ENCODE results near the gene PPM1E. TPM values are rescaled to one million over a fixed set of nuclear protein-coding genes. Genes with fewer than 3 reads are reported as not detected.
A peak's percentile ranks its signal among the peaks of the same experiment; 100 is the strongest.
"Not testable (repeated sequence)": the region's sequence is repeated elsewhere in the genome, so short reads cannot be mapped to it uniquely, and the experiment has no call there.

Gene PPM1E
- polyA plus RNA-seq, 4 donors, result under 0.01 to 0.34 (median 0.17) TPM

- WGBS, 3 donors, result 74 to 79% (median 77%) methylated on average over 2 of the region's 2 CpGs
These were observed 201.5 kb downstream of the PPM1E start for GRCh38 chr17:58956997-58957724.

GRCh38 chr17:58957725-58958073 is 202.0 kb downstream of the PPM1E start:
- H3K36me3 ChIP-seq (ENCODE audit: control insufficient read depth in 3 of 3, insufficient read depth in 2 of 3, low read depth in 1 of 3, low read length in 3 of 3); H3K9me3 ChIP-seq (ENCODE audit: control insufficient read depth in 2 of 2, insufficient read depth in 1 of 2, low read depth in 1 of 2, low read length in 1 of 2); H3K27ac ChIP-seq (ENCODE audit: low read depth in 1 of 3, low read length in 2 of 3); H3K4me1 ChIP-seq (ENCODE audit: control insufficient read depth in 3 of 3, insufficient read depth in 2 of 3, low read depth in 1 of 3, low read length in 2 of 3); H3K4me3 ChIP-seq (ENCODE audit: low read depth in 1 of 3, low read length in 3 of 3); H3K27me3 ChIP-seq (ENCODE audit: control insufficient read depth in 3 of 3, insufficient read depth in 3 of 3, low read length in 3 of 3); FAIRE-seq; DNase-seq: not testable (repeated sequence)
- WGBS, 3 donors, result 88 to 97% (median 93%) methylated on average over 1 of the region's 1 CpG

More at GRCh38 chr17:58956997-58957724, 201.5 kb downstream of the PPM1E start:
- Histone ChIP-seq H3K27ac (ENCODE audit: low read depth in 1 of 3, low read length in 2 of 3) (no peak overlapping the region), H3K27me3 (ENCODE audit: control insufficient read depth in 3 of 3, insufficient read depth in 3 of 3, low read length in 3 of 3) (no peaks in the 10 kb centered on the region), H3K4me3 (ENCODE audit: low read depth in 1 of 3, low read length in 3 of 3) (no peak overlapping the region), H3K4me1 (ENCODE audit: control insufficient read depth in 3 of 3, insufficient read depth in 2 of 3, low read depth in 1 of 3, low read length in 2 of 3) (no peaks in the 10 kb centered on the region), H3K36me3 (ENCODE audit: control insufficient read depth in 3 of 3, insufficient read depth in 2 of 3, low read depth in 1 of 3, low read length in 3 of 3) (no peaks in the 10 kb centered on the region), H3K9me3 (ENCODE audit: control insufficient read depth in 2 of 2, insufficient read depth in 1 of 2, low read depth in 1 of 2, low read length in 1 of 2) (peaks cover 0 to 5% of the 10 kb centered on the region in 2 donors)
- DNase-seq (no peak), FAIRE-seq (no peak)

- Histone ChIP-seq H3K9me3 (ENCODE audit: control insufficient read depth in 2 of 2, insufficient read depth in 1 of 2, low read depth in 1 of 2, low read length in 1 of 2) (no peaks in the 10 kb centered on the region), H3K4me1 (ENCODE audit: control insufficient read depth in 3 of 3, insufficient read depth in 2 of 3, low read depth in 1 of 3, low read length in 2 of 3) (no peaks in the 10 kb centered on the region), H3K27ac (ENCODE audit: low read depth in 1 of 3, low read length in 2 of 3) (no peak overlapping the region), H3K27me3 (ENCODE audit: control insufficient read depth in 3 of 3, insufficient read depth in 3 of 3, low read length in 3 of 3) (no peaks in the 10 kb centered on the region), H3K36me3 (ENCODE audit: control insufficient read depth in 3 of 3, insufficient read depth in 2 of 3, low read depth in 1 of 3, low read length in 3 of 3) (no peaks in the 10 kb centered on the region), H3K4me3 (ENCODE audit: low read depth in 1 of 3, low read length in 3 of 3) (no peak overlapping the region)
- FAIRE-seq (no peak), DNase-seq (peak; percentile 45 to 56)
These were observed 204.4 kb downstream of the PPM1E start for GRCh38 chr17:58960068-58960467.

- Histone ChIP-seq H3K27ac (ENCODE audit: low read depth in 1 of 3, low read length in 2 of 3) (no peak overlapping the region), H3K36me3 (ENCODE audit: control insufficient read depth in 3 of 3, insufficient read depth in 2 of 3, low read depth in 1 of 3, low read length in 3 of 3) (no peaks in the 10 kb centered on the region), H3K27me3 (ENCODE audit: control insufficient read depth in 3 of 3, insufficient read depth in 3 of 3, low read length in 3 of 3) (no peaks in the 10 kb centered on the region), H3K9me3 (ENCODE audit: control insufficient read depth in 2 of 2, insufficient read depth in 1 of 2, low read depth in 1 of 2, low read length in 1 of 2) (no peaks in the 10 kb centered on the region), H3K4me3 (ENCODE audit: low read depth in 1 of 3, low read length in 3 of 3) (no peak overlapping the region), H3K4me1 (ENCODE audit: control insufficient read depth in 3 of 3, insufficient read depth in 2 of 3, low read depth in 1 of 3, low read length in 2 of 3) (no peaks in the 10 kb centered on the region)
- WGBS, 3 donors, result 67 to 70% (median 70%) methylated on average over 3 of the region's 3 CpGs
- FAIRE-seq (no peak), DNase-seq (peak in 1 of 2 donors; percentile 3)
These were observed 209.6 kb downstream of the PPM1E start for GRCh38 chr17:58965221-58965620.

- 83 to 89% (median 83%) methylated on average over 3 of the region's 3 CpGs for WGBS, 3 donors
- no peak for FAIRE-seq
These were observed 210.6 kb downstream of the PPM1E start for GRCh38 chr17:58966208-58966607.

GRCh38 chr17:58968426-58969061 is 212.9 kb downstream of the PPM1E start:
- no peak for FAIRE-seq
- WGBS, 3 donors, result 74 to 85% (median 84%) methylated on average over 4 of the region's 4 CpGs
- no peaks in the 10 kb centered on the region for H3K4me1 ChIP-seq (ENCODE audit: control insufficient read depth in 3 of 3, insufficient read depth in 2 of 3, low read depth in 1 of 3, low read length in 2 of 3)

More at GRCh38 chr17:58966208-58966607, 210.6 kb downstream of the PPM1E start:
- no peaks in the 10 kb centered on the region for H3K4me1 ChIP-seq (ENCODE audit: control insufficient read depth in 3 of 3, insufficient read depth in 2 of 3, low read depth in 1 of 3, low read length in 2 of 3)
- DNase-seq, result no peak
- H3K4me3 ChIP-seq (ENCODE audit: low read depth in 1 of 3, low read length in 3 of 3), result no peak overlapping the region
- H3K9me3 ChIP-seq (ENCODE audit: control insufficient read depth in 2 of 2, insufficient read depth in 1 of 2, low read depth in 1 of 2, low read length in 1 of 2), result no peaks in the 10 kb centered on the region
- H3K27ac ChIP-seq (ENCODE audit: low read depth in 1 of 3, low read length in 2 of 3), result no peak overlapping the region
- no peaks in the 10 kb centered on the region for H3K36me3 ChIP-seq (ENCODE audit: control insufficient read depth in 3 of 3, insufficient read depth in 2 of 3, low read depth in 1 of 3, low read length in 3 of 3)
- H3K27me3 ChIP-seq (ENCODE audit: control insufficient read depth in 3 of 3, insufficient read depth in 3 of 3, low read length in 3 of 3), result no peaks in the 10 kb centered on the region

GRCh38 chr17:58969156-58969555 is 213.5 kb downstream of the PPM1E start:
- DNase-seq, result no peak

More at GRCh38 chr17:58968426-58969061, 212.9 kb downstream of the PPM1E start:
- H3K27ac ChIP-seq (ENCODE audit: low read depth in 1 of 3, low read length in 2 of 3), result no peak overlapping the region
- no peak overlapping the region for H3K4me3 ChIP-seq (ENCODE audit: low read depth in 1 of 3, low read length in 3 of 3)
- no peaks in the 10 kb centered on the region for H3K9me3 ChIP-seq (ENCODE audit: control insufficient read depth in 2 of 2, insufficient read depth in 1 of 2, low read depth in 1 of 2, low read length in 1 of 2)
- H3K27me3 ChIP-seq (ENCODE audit: control insufficient read depth in 3 of 3, insufficient read depth in 3 of 3, low read length in 3 of 3), result no peaks in the 10 kb centered on the region
- H3K36me3 ChIP-seq (ENCODE audit: control insufficient read depth in 3 of 3, insufficient read depth in 2 of 3, low read depth in 1 of 3, low read length in 3 of 3), result no peaks in the 10 kb centered on the region
- no peak for DNase-seq

GRCh38 chr17:58969612-58970011 is 214.0 kb downstream of the PPM1E start:
- Histone ChIP-seq H3K27ac (ENCODE audit: low read depth in 1 of 3, low read length in 2 of 3) (no peak overlapping the region), H3K36me3 (ENCODE audit: control insufficient read depth in 3 of 3, insufficient read depth in 2 of 3, low read depth in 1 of 3, low read length in 3 of 3) (no peaks in the 10 kb centered on the region), H3K4me1 (ENCODE audit: control insufficient read depth in 3 of 3, insufficient read depth in 2 of 3, low read depth in 1 of 3, low read length in 2 of 3) (no peaks in the 10 kb centered on the region), H3K9me3 (ENCODE audit: control insufficient read depth in 2 of 2, insufficient read depth in 1 of 2, low read depth in 1 of 2, low read length in 1 of 2) (no peaks in the 10 kb centered on the region), H3K4me3 (ENCODE audit: low read depth in 1 of 3, low read length in 3 of 3) (no peak overlapping the region), H3K27me3 (ENCODE audit: control insufficient read depth in 3 of 3, insufficient read depth in 3 of 3, low read length in 3 of 3) (no peaks in the 10 kb centered on the region)
- no peak for DNase-seq
- 92 to 99% (median 94%) methylated on average over 4 of the region's 4 CpGs for WGBS, 3 donors
- no peak for FAIRE-seq

More at GRCh38 chr17:58969156-58969555, 213.5 kb downstream of the PPM1E start:
- FAIRE-seq, result no peak
- H3K36me3 ChIP-seq (ENCODE audit: control insufficient read depth in 3 of 3, insufficient read depth in 2 of 3, low read depth in 1 of 3, low read length in 3 of 3), result no peaks in the 10 kb centered on the region
- H3K4me1 ChIP-seq (ENCODE audit: control insufficient read depth in 3 of 3, insufficient read depth in 2 of 3, low read depth in 1 of 3, low read length in 2 of 3), result no peaks in the 10 kb centered on the region
- WGBS, 3 donors, result 22 to 33% (median 25%) methylated on average over 1 of the region's 1 CpG
- H3K27me3 ChIP-seq (ENCODE audit: control insufficient read depth in 3 of 3, insufficient read depth in 3 of 3, low read length in 3 of 3), result no peaks in the 10 kb centered on the region
- H3K27ac ChIP-seq (ENCODE audit: low read depth in 1 of 3, low read length in 2 of 3), result no peak overlapping the region
- no peaks in the 10 kb centered on the region for H3K9me3 ChIP-seq (ENCODE audit: control insufficient read depth in 2 of 2, insufficient read depth in 1 of 2, low read depth in 1 of 2, low read length in 1 of 2)
- H3K4me3 ChIP-seq (ENCODE audit: low read depth in 1 of 3, low read length in 3 of 3), result no peak overlapping the region

Measured in small intestine (tissue), 7 donors.